GM19455 (cell line): ENCODE results near the gene TARS1.

Experiments used
- ATAC-seq: cut with Tn5 transposase; IDR thresholded peaks from one replicate; pipeline ENCODE4 v1.9.1; 2021; ENCODE audit not compliant: unreplicated experiment

Gene TARS1

GRCh38 chr5:33438996-33439395 lies 1.8 kb upstream of the TARS1 start:
- ATAC-seq, result no peak

- ATAC-seq, result peak; percentile 6
Measured at GRCh38 chr5:33439905-33440481, 772 bp upstream of the TARS1 start.

GRCh38 chr5:33441241-33442177 lies 744 bp downstream of the TARS1 start:
- peak; percentile 26 for ATAC-seq

- no peak for ATAC-seq
Measured at GRCh38 chr5:33444542-33444941, 3.8 kb downstream of the TARS1 start.

GRCh38 chr5:33445798-33446197 lies 5.0 kb downstream of the TARS1 start:
- no peak for ATAC-seq

- ATAC-seq, result no peak
Measured at GRCh38 chr5:33448118-33448517, 7.4 kb downstream of the TARS1 start.

- no peak for ATAC-seq
Measured at GRCh38 chr5:33457126-33457525, 16.4 kb downstream of the TARS1 start.

- no peak for ATAC-seq
Measured at GRCh38 chr5:33457817-33458216, 17.1 kb downstream of the TARS1 start.

GRCh38 chr5:33460210-33460609 lies 19.4 kb downstream of the TARS1 start:
- ATAC-seq, result no peak

- ATAC-seq, result no peak
Measured at GRCh38 chr5:33462456-33462855, 21.7 kb downstream of the TARS1 start.

- no peak for ATAC-seq
Measured at GRCh38 chr5:33465120-33465519, 24.4 kb downstream of the TARS1 start.

GRCh38 chr5:33468775-33469435 lies 28.1 kb downstream of the TARS1 start:
- ATAC-seq, result no peak

GRCh38 chr5:33470544-33470943 lies 29.8 kb downstream of the TARS1 start:
- ATAC-seq, result no peak

- no peak for ATAC-seq
Measured at GRCh38 chr5:33472805-33473409, 32.1 kb downstream of the TARS1 start.

GRCh38 chr5:33474004-33474403 lies 33.2 kb downstream of the TARS1 start:
- ATAC-seq, result no peak

- ATAC-seq, result no peak
Measured at GRCh38 chr5:33474931-33475499, 34.2 kb downstream of the TARS1 start.

GRCh38 chr5:33475706-33476105 lies 34.9 kb downstream of the TARS1 start:
- no peak for ATAC-seq

- no peak for ATAC-seq
Measured at GRCh38 chr5:33476992-33477391, 36.2 kb downstream of the TARS1 start.

- no peak for ATAC-seq
Measured at GRCh38 chr5:33477816-33478215, 37.1 kb downstream of the TARS1 start.

- ATAC-seq, result no peak
Measured at GRCh38 chr5:33479311-33479710, 38.5 kb downstream of the TARS1 start.

GRCh38 chr5:33480876-33481275 lies 40.1 kb downstream of the TARS1 start:
- ATAC-seq, result no peak
